ENCODE results near the gene CD79B.
"Not testable (repeated sequence)": the region's sequence is repeated elsewhere in the genome, so short reads cannot be mapped to it uniquely, and the experiment has no call there.

- TF ChIP-seq, protein P1, sequence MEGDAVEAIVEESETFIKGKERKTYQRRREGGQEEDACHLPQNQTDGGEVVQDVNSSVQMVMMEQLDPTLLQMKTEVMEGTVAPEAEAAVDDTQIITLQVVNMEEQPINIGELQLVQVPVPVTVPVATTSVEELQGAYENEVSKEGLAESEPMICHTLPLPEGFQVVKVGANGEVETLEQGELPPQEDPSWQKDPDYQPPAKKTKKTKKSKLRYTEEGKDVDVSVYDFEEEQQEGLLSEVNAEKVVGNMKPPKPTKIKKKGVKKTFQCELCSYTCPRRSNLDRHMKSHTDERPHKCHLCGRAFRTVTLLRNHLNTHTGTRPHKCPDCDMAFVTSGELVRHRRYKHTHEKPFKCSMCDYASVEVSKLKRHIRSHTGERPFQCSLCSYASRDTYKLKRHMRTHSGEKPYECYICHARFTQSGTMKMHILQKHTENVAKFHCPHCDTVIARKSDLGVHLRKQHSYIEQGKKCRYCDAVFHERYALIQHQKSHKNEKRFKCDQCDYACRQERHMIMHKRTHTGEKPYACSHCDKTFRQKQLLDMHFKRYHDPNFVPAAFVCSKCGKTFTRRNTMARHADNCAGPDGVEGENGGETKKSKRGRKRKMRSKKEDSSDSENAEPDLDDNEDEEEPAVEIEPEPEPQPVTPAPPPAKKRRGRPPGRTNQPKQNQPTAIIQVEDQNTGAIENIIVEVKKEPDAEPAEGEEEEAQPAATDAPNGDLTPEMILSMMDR (IDR thresholded peaks at IDR 0.05; ENCODE audit: low read length) = not testable (repeated sequence)
- not testable (repeated sequence) for TF ChIP-seq EZH2 (optimal IDR thresholded peaks at IDR 0.05; ENCODE audit: low read depth, low read length); EZH2phosphoT487 (IDR thresholded peaks at IDR 0.05; ENCODE audit: low read length)
Measured at GRCh38 chr17:63901971-63902370, 30.2 kb downstream of the CD79B start.
